Renal pelvis (tissue), 12 donors: Measurements from ENCODE around the gene SEPHS2. TPM values are rescaled to one million over a fixed set of nuclear protein-coding genes. Genes with fewer than 3 reads are reported as not detected.
"Not testable (repeated sequence)": the region's sequence is repeated elsewhere in the genome, so short reads cannot be mapped to it uniquely, and the experiment has no call there.

Source experiments
- DNase-seq: peaks from one replicate; pipeline ENCODE4 v3.0.0-alpha.2; 2013
- long read RNA-seq, 16 experiments: transcript quantifications; one replicate each; lab custom pipeline, GENCODE V29; 2026
- polyA plus RNA-seq, 3 donors: library from polyadenylated mRNA; unstranded; fragments of 120-200 nt; gene quantifications; one replicate each; pipeline ENCODE4 v1.2.1, GENCODE V29; 2013; ENCODE audit not compliant: insufficient read length in 3 of 3

Gene SEPHS2, protein sequence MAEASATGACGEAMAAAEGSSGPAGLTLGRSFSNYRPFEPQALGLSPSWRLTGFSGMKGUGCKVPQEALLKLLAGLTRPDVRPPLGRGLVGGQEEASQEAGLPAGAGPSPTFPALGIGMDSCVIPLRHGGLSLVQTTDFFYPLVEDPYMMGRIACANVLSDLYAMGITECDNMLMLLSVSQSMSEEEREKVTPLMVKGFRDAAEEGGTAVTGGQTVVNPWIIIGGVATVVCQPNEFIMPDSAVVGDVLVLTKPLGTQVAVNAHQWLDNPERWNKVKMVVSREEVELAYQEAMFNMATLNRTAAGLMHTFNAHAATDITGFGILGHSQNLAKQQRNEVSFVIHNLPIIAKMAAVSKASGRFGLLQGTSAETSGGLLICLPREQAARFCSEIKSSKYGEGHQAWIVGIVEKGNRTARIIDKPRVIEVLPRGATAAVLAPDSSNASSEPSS
- 10 to 100 TPM; 95.6 to 96.4 (median 96.0) TPM for polyA plus RNA-seq
- long read RNA-seq, donor 1, transcript SEPHS2-201 (1 exons, 2,551 nt) = major isoform, 119 of 119 reads
- long read RNA-seq, donor 1, partial matches to known transcripts = 0 of 119 reads
- long read RNA-seq, donor 1, other reads (novel, unspliced or antisense) = 0 of 119 reads
- long read RNA-seq, donor 2, transcript SEPHS2-201 (1 exons, 2,551 nt) = major isoform, 185 of 185 reads
- long read RNA-seq, donor 2, partial matches to known transcripts = 0 of 185 reads
- long read RNA-seq, donor 2, other reads (novel, unspliced or antisense) = 0 of 185 reads
- long read RNA-seq, donor 3, transcript SEPHS2-201 (1 exons, 2,551 nt) = major isoform, 129 of 129 reads
- long read RNA-seq, donor 3, partial matches to known transcripts = 0 of 129 reads
- long read RNA-seq, donor 3, other reads (novel, unspliced or antisense) = 0 of 129 reads
- long read RNA-seq, donor 4, transcript SEPHS2-201 (1 exons, 2,551 nt) = major isoform, 152 of 152 reads
- long read RNA-seq, donor 4, partial matches to known transcripts = 0 of 152 reads
- long read RNA-seq, donor 4, other reads (novel, unspliced or antisense) = 0 of 152 reads
- long read RNA-seq, donor 5, transcript SEPHS2-201 (1 exons, 2,551 nt) = major isoform, 57 of 57 reads
- long read RNA-seq, donor 5, partial matches to known transcripts = 0 of 57 reads
- long read RNA-seq, donor 5, other reads (novel, unspliced or antisense) = 0 of 57 reads
- long read RNA-seq, donor 6, transcript SEPHS2-201 (1 exons, 2,551 nt) = major isoform, 160 of 160 reads
- long read RNA-seq, donor 6, partial matches to known transcripts = 0 of 160 reads
- long read RNA-seq, donor 6, other reads (novel, unspliced or antisense) = 0 of 160 reads
- long read RNA-seq, donor 7, transcript SEPHS2-201 (1 exons, 2,551 nt) = major isoform, 130 of 130 reads
- long read RNA-seq, donor 7, partial matches to known transcripts = 0 of 130 reads
- long read RNA-seq, donor 7, other reads (novel, unspliced or antisense) = 0 of 130 reads
- long read RNA-seq, donor 8, transcript SEPHS2-201 (1 exons, 2,551 nt) = major isoform, 22 of 22 reads
- long read RNA-seq, donor 8, partial matches to known transcripts = 0 of 22 reads
- long read RNA-seq, donor 8, other reads (novel, unspliced or antisense) = 0 of 22 reads
- long read RNA-seq, donor 9, transcript SEPHS2-201 (1 exons, 2,551 nt) = major isoform, 154 of 154 reads
- long read RNA-seq, donor 9, partial matches to known transcripts = 0 of 154 reads
- long read RNA-seq, donor 9, other reads (novel, unspliced or antisense) = 0 of 154 reads
- long read RNA-seq, donor 10, transcript SEPHS2-201 (1 exons, 2,551 nt) = major isoform, 130 of 130 reads
- long read RNA-seq, donor 10, partial matches to known transcripts = 0 of 130 reads
- long read RNA-seq, donor 10, other reads (novel, unspliced or antisense) = 0 of 130 reads
- long read RNA-seq, donor 11, transcript SEPHS2-201 (1 exons, 2,551 nt) = major isoform, 81 of 81 reads
- long read RNA-seq, donor 11, partial matches to known transcripts = 0 of 81 reads
- long read RNA-seq, donor 11, other reads (novel, unspliced or antisense) = 0 of 81 reads
- long read RNA-seq, donor 12, transcript SEPHS2-201 (1 exons, 2,551 nt) = major isoform, 187 of 187 reads
- long read RNA-seq, donor 12, partial matches to known transcripts = 0 of 187 reads
- long read RNA-seq, donor 12, other reads (novel, unspliced or antisense) = 0 of 187 reads
- long read RNA-seq, donor 13, transcript SEPHS2-201 (1 exons, 2,551 nt) = major isoform, 65 of 65 reads
- long read RNA-seq, donor 13, partial matches to known transcripts = 0 of 65 reads
- long read RNA-seq, donor 13, other reads (novel, unspliced or antisense) = 0 of 65 reads
- long read RNA-seq, donor 14 = 0 reads
- long read RNA-seq, donor 15 = 0 reads
- long read RNA-seq, donor 16, transcript SEPHS2-201 (1 exons, 2,551 nt) = major isoform, 147 of 147 reads
- long read RNA-seq, donor 16, partial matches to known transcripts = 0 of 147 reads
- long read RNA-seq, donor 16, other reads (novel, unspliced or antisense) = 0 of 147 reads

DNA sequence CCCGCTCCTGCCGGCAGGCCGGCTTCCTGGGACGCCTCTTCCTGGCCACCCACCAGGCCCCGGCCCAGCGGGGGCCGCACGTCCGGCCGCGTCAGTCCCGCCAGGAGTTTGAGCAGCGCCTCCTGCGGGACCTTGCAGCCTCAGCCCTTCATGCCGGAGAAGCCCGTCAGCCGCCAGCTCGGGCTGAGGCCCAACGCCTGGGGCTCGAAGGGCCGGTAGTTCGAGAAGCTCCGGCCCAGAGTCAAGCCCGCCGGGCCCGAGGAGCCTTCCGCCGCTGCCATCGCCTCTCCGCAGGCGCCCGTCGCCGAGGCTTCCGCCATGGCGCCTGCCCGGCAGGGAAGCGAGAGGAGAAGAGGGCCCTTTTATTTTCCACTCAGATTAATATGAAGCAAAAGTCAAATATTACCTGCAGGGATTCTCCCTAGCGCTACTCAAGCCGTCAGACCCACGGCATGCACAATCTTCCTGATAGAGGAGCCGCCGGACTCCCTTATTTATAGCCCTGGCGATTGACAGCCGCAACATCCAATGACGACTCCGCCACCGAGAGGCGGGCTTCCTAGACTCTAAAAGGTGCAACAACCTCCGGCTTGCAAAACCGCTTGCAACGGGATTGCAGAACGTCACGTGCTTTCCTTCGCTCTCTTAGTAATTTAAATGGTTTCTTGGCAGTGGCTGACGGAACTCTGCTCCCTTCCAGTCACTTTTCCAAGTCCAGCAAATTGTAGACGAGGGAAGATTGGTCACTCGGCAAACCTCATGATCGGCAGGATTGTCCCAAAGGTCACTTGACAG is at the start of gene SEPHS2:
TSS of gene SEPHS2 (minus strand) at position 467 of the 795 bp plus-strand sequence. CDS start at position 320, 147 bp downstream.
- DNase-seq = peak; percentile 97

DNA sequence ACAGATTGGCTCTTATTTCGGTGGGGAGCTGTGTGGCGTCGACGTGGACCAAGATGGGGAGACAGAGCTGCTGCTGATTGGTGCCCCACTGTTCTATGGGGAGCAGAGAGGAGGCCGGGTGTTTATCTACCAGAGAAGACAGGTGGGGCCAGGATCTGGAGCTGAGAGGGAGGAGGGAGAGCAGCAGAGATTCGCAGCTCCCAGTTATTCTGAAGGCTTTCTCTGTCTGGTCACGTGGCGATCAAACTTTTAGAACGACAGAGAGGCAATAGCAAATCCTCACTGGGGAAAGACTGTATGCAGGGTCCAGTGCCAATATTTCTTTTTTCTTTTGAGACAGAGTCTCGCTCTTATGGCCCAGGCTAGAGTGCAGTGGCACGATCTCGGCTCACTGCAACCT is 49.0 kb upstream of the SEPHS2 start:
- no peak for DNase-seq

DNA sequence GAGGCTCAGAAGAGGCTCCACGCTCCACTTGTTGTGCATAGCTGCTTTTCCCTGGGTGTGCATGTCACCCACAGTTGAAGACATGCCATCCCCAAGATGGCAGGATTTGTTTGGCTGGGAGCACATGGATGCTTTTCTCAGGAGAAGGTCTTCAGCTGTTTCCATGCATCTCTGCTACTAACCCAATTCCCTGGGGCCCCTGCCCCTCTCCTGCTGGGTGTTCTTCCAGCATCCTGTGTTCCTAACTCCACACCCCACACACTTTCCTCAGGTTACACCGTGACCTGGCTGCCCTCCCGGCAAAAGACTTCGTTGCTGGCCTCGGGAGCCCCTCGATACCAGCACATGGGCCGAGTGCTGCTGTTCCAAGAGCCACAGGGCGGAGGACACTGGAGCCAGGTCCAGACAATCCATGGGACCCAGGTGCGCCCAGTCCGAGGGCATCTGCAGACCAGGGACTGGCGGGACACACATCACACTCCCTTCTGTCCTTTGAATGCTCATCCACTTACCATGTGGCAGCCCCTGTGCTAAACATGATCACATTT is 48.3 kb upstream of the SEPHS2 start:
- DNase-seq = no peak

DNA sequence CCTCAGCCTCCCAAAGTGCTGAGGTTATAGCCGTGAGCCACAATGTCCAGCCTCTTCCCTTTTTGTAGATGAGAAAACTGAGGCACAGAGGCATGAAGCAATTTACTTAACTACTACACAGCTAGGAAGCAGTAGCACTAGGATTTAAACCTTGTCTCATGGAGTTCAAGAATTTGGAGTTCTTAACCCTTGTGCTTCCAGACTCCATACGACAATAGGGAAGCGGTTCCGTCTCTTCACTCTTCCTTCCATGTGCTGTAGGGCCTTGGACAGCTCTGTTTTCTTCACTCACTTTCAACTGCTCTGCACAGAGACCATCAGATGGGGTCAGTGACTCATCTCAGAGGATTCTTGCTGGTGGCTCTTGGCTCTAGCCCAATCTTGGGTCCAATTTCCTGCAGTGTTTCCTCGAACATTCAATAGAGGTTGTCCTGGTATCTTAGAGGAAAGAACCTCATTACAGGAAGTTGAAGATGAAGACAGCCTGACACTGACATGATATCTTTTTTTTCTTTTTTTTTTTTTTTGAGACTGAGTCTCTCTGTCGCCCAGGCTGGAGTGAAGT is 46.2 kb upstream of the SEPHS2 start:
- peak; percentile 17 for DNase-seq

DNA sequence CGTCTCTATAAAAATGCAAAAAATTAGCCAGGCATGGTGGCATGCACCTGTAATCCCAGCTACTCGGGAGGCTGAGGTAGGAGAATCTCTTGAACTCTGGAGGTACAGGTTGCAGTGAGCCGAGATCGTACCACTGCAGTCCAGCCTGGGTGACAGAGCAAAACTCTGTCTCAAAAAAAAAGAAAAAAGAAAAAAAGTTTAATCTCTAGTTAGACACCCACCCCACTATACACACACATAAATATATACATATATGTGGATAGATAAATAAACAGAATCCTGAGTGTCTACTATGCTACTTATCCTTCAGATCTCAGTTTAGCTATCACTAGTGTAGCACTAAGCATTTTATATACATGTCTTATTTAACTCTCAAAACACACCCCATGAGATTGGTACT is 45.6 kb upstream of the SEPHS2 start:
- no peak for DNase-seq

DNA sequence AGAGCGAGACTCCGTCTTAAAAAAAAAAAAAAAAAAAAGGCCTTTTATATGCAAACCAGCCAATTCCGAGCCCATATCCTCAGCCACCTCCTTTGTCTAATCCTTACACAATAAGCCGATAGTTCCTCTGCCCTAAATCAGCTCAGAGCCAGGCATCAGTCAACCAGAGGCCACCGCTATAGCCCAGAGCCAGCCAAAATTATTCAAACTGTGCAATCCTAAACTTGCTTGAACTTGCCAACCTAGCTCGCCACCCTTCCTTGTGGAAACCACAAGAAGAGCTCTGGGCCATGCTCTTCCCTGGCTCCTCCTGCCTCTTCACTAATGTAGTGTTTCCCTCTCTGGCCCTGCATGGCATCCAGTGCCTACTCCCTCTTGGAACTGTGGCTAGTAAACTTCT is 44.5 kb upstream of the SEPHS2 start:
- DNase-seq = no peak

DNA sequence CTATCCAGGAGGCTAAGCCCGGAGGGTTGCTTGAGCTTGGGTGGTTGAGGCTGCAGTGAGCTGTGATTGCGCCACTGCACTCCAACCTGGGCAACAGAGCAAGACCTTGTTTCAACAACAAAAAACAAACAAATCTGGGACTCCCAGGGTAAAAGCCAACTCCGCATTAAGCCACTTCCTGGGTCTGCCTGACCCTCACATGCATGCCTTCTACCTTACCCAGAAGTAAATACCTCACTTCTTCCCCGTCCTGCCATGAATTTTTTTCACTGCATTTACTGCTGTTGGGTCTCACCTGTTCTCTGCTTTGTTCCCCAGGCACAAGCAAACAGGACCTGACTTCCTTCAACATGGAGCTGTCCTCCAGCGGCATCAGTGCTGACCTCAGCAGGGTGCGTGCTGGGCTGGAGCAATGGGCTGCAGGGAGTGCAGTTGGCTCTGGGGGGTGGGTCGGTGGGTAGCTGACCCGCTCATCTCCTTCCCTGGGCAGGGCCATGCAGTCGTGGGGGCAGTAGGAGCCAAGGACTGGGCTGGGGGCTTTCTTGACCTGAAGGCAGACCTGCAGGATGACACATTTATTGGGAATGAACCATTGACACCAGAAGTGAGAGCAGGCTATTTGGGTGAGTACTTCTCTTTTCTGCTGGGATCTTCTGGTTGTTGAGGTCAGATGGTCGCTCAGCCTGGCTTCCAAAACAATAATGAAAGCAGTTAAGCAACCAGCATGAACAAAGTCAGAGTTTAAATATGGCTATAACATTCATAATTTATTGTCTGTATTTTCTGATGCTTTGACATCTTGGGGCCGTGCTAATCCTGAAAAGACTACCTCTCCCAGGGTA is 43.3 kb upstream of the SEPHS2 start:
- no peak for DNase-seq

DNA sequence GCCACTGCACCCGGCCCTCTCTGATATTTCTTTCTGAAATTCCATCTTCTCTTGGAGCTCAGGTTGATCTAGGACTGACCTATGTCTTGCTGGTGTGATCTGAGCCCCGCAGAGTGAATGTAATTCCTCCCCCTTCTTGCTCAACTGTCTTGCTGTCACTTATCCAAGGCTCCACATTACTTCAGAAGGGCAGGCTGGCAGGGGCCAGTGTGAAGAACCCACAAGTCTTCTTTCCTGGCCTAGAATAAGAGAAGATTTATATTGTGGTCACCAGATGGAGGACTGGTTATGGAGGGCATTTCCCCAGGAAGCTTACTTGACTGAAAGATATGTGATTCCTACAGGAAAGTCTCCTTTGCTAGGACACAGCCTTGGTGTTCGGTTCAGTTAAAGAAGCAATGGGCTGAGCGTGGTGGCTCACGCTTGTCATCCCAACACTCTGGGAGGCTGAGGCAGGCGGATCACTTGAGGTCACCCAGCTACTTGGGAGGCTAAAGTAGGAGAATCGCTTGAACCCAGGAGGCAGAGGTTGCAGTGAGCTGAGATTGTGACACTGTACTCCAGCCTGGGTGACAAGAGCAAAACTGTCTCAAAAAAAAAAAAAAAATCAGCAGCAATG is 40.3 kb upstream of the SEPHS2 start:
- DNase-seq = no peak

DNA sequence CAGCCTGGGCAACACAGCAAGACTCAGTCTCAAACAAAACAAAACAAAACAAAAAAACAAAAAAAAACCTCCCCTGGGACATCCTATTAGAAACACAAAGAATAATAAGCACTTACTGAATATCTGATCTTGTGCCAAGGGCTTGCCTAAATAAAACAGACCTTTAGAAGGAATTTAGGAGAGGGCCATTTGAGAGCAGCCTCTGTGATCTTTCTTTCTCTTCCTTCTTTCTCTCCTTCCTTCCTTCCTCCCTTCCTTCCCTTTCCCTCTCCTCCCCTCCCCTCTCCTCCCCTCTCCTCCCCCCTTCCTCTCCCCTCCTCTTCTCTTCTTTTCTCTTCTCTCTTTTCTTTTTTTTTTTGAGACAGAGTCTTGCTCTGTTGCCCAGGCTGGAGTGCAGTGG is 39.2 kb upstream of the SEPHS2 start:
- DNase-seq = no peak

DNA sequence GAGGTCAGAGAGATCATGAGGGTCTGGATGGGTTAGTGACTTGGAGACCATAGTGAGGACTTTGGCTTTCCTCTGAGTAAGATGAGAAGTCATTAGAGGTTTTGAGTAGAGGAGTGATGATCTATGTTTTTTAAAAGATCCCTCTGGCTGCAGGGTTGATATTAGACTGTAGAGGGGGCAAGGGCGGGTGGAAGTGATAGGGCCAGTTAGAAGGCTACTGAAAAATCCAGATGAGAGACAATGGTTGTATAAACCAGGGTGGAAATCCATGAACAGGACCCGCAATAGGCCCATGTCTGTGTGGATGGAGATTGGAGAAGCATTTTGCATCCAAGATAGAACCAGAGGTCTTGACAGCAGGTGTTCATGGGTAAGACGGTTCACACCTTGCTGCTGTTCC is 36.7 kb upstream of the SEPHS2 start:
- DNase-seq = no peak

DNA sequence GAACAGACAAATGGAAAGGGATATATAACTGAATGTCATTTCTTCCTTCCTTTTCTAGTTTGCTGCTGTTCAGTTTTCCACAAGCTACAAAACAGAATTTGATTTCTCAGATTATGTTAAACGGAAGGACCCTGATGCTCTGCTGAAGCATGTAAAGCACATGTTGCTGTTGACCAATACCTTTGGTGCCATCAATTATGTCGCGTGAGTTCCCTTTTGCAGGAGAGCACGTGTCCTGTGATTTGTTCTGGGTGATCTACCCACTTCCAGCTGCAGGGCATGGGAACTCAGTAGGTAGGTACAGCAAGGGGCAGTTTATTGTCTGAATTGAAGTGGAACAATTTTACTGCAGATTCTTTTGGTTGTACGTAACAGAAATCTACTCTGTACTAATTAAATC is 35.7 kb upstream of the SEPHS2 start:
- DNase-seq = peak; percentile 28

DNA sequence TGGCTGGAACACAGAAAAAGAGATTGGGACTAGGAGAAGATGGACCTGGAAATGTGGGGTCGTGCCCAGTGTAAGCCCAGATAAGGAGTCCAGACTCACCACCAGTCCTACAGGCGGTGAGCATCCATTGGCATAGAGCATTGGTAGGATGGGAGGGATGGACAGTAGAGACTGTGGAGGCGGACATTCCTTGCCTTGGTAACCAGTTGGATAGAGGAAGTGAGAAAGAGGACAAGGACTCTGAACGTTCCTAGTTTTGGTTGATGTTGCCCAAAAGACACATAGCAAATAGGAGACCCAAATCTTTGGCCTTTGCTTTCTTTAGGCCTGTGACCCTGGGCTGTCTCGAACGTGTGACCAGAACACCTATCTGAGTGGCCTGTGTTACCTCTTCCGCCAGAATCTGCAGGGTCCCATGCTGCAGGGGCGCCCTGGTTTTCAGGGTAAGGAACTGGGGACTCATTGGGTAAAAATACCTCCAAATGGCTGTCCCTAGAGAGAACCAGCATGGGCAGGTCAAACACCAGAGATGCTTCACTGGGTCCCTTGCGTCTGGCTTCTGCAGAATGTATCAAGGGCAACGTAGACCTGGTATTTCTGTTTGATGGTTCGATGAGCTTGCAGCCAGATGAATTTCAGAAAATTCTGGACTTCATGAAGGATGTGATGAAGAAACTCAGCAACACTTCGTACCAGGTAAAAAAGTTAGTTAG is 33.2 kb upstream of the SEPHS2 start:
- no peak for DNase-seq

DNA sequence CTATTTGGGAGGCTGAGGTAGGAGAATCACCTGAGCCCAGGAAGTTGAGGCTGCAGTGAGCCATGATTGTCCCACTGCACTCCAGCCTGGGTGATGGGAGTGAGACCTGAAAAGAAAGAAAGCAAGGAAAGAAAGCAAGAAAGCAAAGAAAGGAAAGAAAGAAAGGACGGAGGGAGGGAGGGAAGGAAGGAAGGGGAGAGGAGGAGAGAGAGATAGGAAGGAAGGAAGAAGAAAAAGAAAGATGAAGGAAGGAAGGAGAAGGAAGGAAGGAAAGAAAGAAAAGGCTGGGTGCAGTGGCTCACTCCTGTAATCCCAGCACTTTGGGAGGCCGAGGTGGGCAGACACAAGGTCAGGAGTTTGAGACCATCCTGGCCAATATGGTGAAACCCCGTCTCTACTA is 32.1 kb upstream of the SEPHS2 start:
- not testable (repeated sequence) for DNase-seq

DNA sequence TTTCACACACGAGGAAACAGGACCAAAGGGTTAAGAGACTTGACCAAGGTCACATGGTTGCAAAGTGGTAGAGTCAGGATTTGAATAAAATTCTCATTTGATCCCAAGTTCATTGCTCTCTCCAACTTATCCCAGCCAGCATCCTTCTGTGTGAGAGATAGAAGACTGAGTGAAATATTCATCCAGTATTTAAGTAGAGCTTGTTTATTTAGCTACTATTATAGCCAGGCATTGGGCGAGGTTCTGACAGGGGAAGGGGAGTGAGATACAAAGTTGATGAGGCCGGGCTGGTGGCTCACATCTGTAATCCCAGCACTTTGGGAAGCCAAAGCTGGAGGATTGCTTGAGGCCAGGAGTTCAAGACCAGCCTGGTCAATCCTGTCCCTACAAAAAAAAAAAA is 31.3 kb upstream of the SEPHS2 start:
- DNase-seq = no peak

DNA sequence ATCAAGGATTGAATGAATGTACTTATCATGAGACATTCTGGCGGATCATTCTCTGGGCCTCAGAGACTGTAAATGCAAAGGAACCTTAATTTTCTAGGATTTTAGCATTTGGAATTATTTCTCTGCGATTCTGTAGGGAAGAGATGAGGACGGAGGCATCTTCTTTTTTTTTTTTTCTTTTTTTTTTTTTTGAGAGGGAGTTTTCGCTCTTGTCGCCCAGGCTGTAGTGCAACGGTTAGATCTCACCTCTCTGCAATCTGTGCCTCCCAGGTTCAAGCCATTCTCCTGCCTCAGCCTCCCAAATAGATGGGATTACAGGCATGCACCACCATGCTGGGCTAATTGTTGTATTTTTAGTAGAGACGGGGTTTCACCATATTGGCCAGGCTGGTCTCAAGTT is 29.0 kb upstream of the SEPHS2 start:
- DNase-seq = no peak

DNA sequence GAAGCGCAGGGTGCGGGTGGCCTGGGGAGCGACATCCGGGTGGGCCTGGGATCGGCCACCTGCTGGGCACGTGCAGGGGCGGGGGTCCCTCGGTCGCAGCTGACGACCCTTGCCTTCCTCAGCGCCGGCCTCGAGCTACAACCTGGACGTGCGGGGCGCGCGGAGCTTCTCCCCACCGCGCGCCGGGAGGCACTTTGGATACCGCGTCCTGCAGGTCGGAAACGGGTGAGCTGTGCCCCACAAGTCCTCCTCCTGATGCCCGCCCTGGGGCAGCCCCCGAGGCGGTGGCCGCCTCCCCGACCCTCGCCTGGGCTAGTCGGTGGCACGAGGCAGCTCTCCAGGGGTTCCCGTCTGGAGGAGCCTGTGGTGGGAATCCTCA is 28.4 kb upstream of the SEPHS2 start:
- DNase-seq = no peak
